Small intestine (tissue), 7 donors: Measurements from ENCODE around the gene ADAMTS2. TPM values are rescaled to one million over a fixed set of nuclear protein-coding genes. Genes with fewer than 3 reads are reported as not detected.
A peak's percentile ranks its signal among the peaks of the same experiment; 100 is the strongest.

Experiments used
- DNase-seq, 2 donors: peaks; one replicate each; pipeline versions ENCODE4 v3.0.0 to v3.0.0-alpha.2; 2013
- FAIRE-seq: peaks from 2 replicates; lab custom pipeline; 2012; peaks lifted over from hg19 to GRCh38; lab: Jason Lieb, UNC
- H3K27ac ChIP-seq, 3 donors: one replicate each; pipeline ENCODE4 v1.5.1; 2013; ENCODE audit warnings: low read length in 2 of 3, mild to moderate bottlenecking in 2 of 3, control low read depth in 1 of 3, inconsistent platforms in 1 of 3, low read depth in 1 of 3, moderate library complexity in 1 of 3
- H3K27me3 ChIP-seq, 3 donors: one replicate each; pipeline ENCODE4 v1.6.1; 2013; ENCODE audit warnings: low read length in 3 of 3, inconsistent platforms in 1 of 3; ENCODE audit not compliant: control insufficient read depth in 3 of 3, insufficient read depth in 3 of 3
- H3K36me3 ChIP-seq, 3 donors: one replicate each; pipeline ENCODE4 v1.6.1; 2013; ENCODE audit warnings: low read length in 3 of 3, inconsistent platforms in 1 of 3, low read depth in 1 of 3, mild to moderate bottlenecking in 1 of 3, moderate library complexity in 1 of 3; ENCODE audit not compliant: control insufficient read depth in 3 of 3, insufficient read depth in 2 of 3
- H3K4me1 ChIP-seq, 3 donors: one replicate each; pipeline ENCODE4 v1.6.1; 2013; ENCODE audit warnings: low read length in 2 of 3, inconsistent platforms in 1 of 3, low read depth in 1 of 3, mild to moderate bottlenecking in 1 of 3, moderate library complexity in 1 of 3; ENCODE audit not compliant: control insufficient read depth in 3 of 3, insufficient read depth in 2 of 3
- H3K4me3 ChIP-seq, 3 donors: one replicate each; pipeline ENCODE4 v1.5.1; 2013; ENCODE audit warnings: low read length in 3 of 3, control low read depth in 1 of 3, inconsistent platforms in 1 of 3, low read depth in 1 of 3, mild to moderate bottlenecking in 1 of 3, moderate library complexity in 1 of 3
- H3K9me3 ChIP-seq, 2 donors: one replicate each; pipeline ENCODE4 v1.6.1; 2013; ENCODE audit warnings: low read depth in 1 of 2, low read length in 1 of 2; ENCODE audit not compliant: control insufficient read depth in 2 of 2, insufficient read depth in 1 of 2
- WGBS, 3 donors: extraction: QIAGEN DNeasy Blood & Tissue Kit; methylation state at CpG; one replicate each; pipeline ENCODE4 v1.1.7; 2013; 5-methylcytosine and 5-hydroxymethylcytosine counted together
- polyA plus RNA-seq, 4 donors: library from polyadenylated mRNA; stranded (reverse) in 3 of 4; unstranded in 1 of 4; fragments of 200-250 nt in 3 of 4; fragments of 120-200 nt in 1 of 4; gene quantifications; one replicate each; pipeline versions ENCODE4 v1.2.1 to v1.2.3, GENCODE V29; 2013
- donor health status: healthy with polysubstance abuse.
- donor health status: control.
- donor health status: control.
- donor health status: Bipolar disorder and iron deficiency.
- donor health status: healthy.

ADAMTS2 gene
- polyA plus RNA-seq, 4 donors = 0.22 to 6.3 (median 2.4) TPM

- DNase-seq (no peak), FAIRE-seq (no peak)
- Histone ChIP-seq H3K4me1 (no peaks in the 10 kb centered on the region), H3K27me3 (no peaks in the 10 kb centered on the region), H3K4me3 (no peak overlapping the region), H3K36me3 (no peaks in the 10 kb centered on the region), H3K9me3 (peaks cover 0 to 4% of the 10 kb centered on the region in 2 donors), H3K27ac (no peak overlapping the region)
- 65 to 79% (median 73%) methylated on average over 23 of the region's 23 CpGs for WGBS, 3 donors
Measured at GRCh38 chr5:179354305-179354882, 9.1 kb upstream of the ADAMTS2 start.

- DNase-seq (no peak), FAIRE-seq (no peak)
- no peaks in the 10 kb centered on the region for H3K36me3 ChIP-seq
- H3K9me3 ChIP-seq = no peaks in the 10 kb centered on the region
- H3K4me3 ChIP-seq = no peak overlapping the region
- no peak overlapping the region for H3K27ac ChIP-seq
- no peaks in the 10 kb centered on the region for H3K4me1 ChIP-seq
- 58 to 76% (median 72%) methylated on average over 10 of the region's 10 CpGs for WGBS, 3 donors
- peaks cover 14 to 29% (median 20%) of the 10 kb centered on the region in 3 donors for H3K27me3 ChIP-seq
Measured at GRCh38 chr5:179348843-179349242, 3.6 kb upstream of the ADAMTS2 start.

- FAIRE-seq = no peak
- H3K9me3 ChIP-seq = no peaks in the 10 kb centered on the region
- no peak for DNase-seq
- peaks cover 14 to 37% (median 20%) of the 10 kb centered on the region in 3 donors for H3K27me3 ChIP-seq
- H3K36me3 ChIP-seq = no peaks in the 10 kb centered on the region
- no peak overlapping the region for H3K4me3 ChIP-seq
- no peaks in the 10 kb centered on the region for H3K4me1 ChIP-seq
- WGBS, 3 donors = 73 to 84% (median 82%) methylated on average over 15 of the region's 15 CpGs
- H3K27ac ChIP-seq = no peak overlapping the region
Measured at GRCh38 chr5:179348011-179348530, 2.8 kb upstream of the ADAMTS2 start.

DNA sequence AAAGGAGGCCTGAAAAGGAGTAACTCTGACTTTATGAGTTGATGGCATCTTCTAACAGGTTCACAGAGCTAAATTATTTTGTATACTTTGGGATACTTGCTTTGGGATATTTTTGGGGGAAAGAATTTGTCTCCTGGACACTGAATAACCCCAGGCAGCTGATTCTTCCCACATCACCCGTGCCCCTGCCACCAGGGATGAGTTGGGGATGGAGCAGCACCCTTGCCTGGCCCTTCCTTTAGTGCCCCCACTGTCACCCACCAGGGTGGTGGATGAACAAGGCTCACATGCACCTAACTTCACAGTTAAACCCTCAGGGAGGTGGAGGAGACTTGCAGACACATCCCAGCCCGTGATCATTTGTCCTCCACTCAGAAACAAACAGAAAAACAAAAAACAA is 2.3 kb upstream of the ADAMTS2 start:
- Histone ChIP-seq H3K9me3 (no peaks in the 10 kb centered on the region), H3K36me3 (no peaks in the 10 kb centered on the region), H3K27me3 (peaks cover 14 to 42% (median 20%) of the 10 kb centered on the region in 3 donors), H3K4me3 (no peak overlapping the region), H3K27ac (no peak overlapping the region), H3K4me1 (no peaks in the 10 kb centered on the region)
- FAIRE-seq (no peak), DNase-seq (no peak)
- WGBS, 3 donors = 21 to 56% (median 39%) methylated on average over 2 of the region's 2 CpGs

GRCh38 chr5:179346875-179347274 is 1.6 kb upstream of the ADAMTS2 start:
- Histone ChIP-seq H3K27ac (no peak overlapping the region), H3K4me1 (no peaks in the 10 kb centered on the region), H3K4me3 (no peak overlapping the region), H3K9me3 (no peaks in the 10 kb centered on the region), H3K36me3 (no peaks in the 10 kb centered on the region), H3K27me3 (peaks cover 14 to 49% (median 20%) of the 10 kb centered on the region in 3 donors)
- FAIRE-seq (no peak), DNase-seq (no peak)
- 79 to 83% (median 79%) methylated on average over 8 of the region's 8 CpGs for WGBS, 3 donors

GRCh38 chr5:179346401-179346800 is 1.1 kb upstream of the ADAMTS2 start:
- DNase-seq (no peak), FAIRE-seq (no peak)
- no peak overlapping the region for H3K4me3 ChIP-seq
- no peaks in the 10 kb centered on the region for H3K4me1 ChIP-seq
- H3K27ac ChIP-seq = no peak overlapping the region
- no peaks in the 10 kb centered on the region for H3K36me3 ChIP-seq
- peaks cover 14 to 49% (median 20%) of the 10 kb centered on the region in 3 donors for H3K27me3 ChIP-seq
- 59 to 70% (median 68%) methylated on average over 7 of the region's 7 CpGs for WGBS, 3 donors
- H3K9me3 ChIP-seq = no peaks in the 10 kb centered on the region

DNA sequence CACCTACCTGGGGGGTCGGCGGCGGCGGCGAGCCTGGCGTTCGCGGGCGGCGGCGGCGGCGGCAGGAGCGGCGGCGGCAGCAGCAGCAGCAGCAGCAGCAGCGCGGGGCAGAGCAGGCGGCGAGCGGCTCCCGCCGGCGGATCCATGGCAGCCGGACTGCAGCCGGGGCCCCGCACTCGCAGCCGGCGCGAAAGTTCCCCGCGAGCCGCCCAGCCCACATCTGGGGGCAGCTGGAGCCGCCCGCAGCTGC is 153 bp downstream of the ADAMTS2 start:
- Histone ChIP-seq H3K36me3 (peaks cover 0 to 2% (median 0%) of the 10 kb centered on the region in 3 donors), H3K4me1 (no peaks in the 10 kb centered on the region), H3K27ac (no peak overlapping the region), H3K4me3 (peak overlapping the region in 1 of 3 donors; percentile 32), H3K9me3 (no peaks in the 10 kb centered on the region), H3K27me3 (peaks cover 14 to 49% (median 20%) of the 10 kb centered on the region in 3 donors)
- FAIRE-seq = no peak
- WGBS, 3 donors = 1 to 9% (median 2%) methylated on average over 19 to 36 of the region's 36 CpGs
- no peak for DNase-seq

- peaks cover 14 to 49% (median 20%) of the 10 kb centered on the region in 3 donors for H3K27me3 ChIP-seq
- peaks cover 0 to 2% (median 0%) of the 10 kb centered on the region in 3 donors for H3K36me3 ChIP-seq
- DNase-seq (peak in 1 of 2 donors; percentile 29), FAIRE-seq (no peak)
- 2 to 7% (median 3%) methylated on average over 51 to 85 of the region's 85 CpGs for WGBS, 3 donors
- no peaks in the 10 kb centered on the region for H3K4me1 ChIP-seq
- H3K4me3 ChIP-seq = peak overlapping the region in 2 of 3 donors; percentile 32 to 48
- no peaks in the 10 kb centered on the region for H3K9me3 ChIP-seq
- peak overlapping the region in 1 of 3 donors; percentile 35 for H3K27ac ChIP-seq
Measured at GRCh38 chr5:179344431-179345182, 654 bp downstream of the ADAMTS2 start.
